ENCODE results near the gene SPTA1. TPM values are rescaled to one million over a fixed set of nuclear protein-coding genes. Genes with fewer than 3 reads are reported as not detected.

Gene SPTA1
- total and polyA plus RNA-seq, 2 of the 4 experiments (the other 2 are of a cell fraction), result not detected

GRCh38 chr1:158644449-158644848, 42.1 kb downstream of the SPTA1 start:
- intact Hi-C loops (cut with micrococcal nuclease), result no loop called here
- Histone ChIP-seq H4K20me1 (ENCODE audit: insufficient read depth, low read length) (no peaks in the 10 kb centered on the region), H3K79me1 (ENCODE audit: low read depth in 1 of 2, low read length in 2 of 2) (no peaks in the 10 kb centered on the region), H3K27me3 (ENCODE audit: control insufficient read depth, insufficient read depth, low read length) (no peaks in the 10 kb centered on the region), H3K4me1 (ENCODE audit: control insufficient read depth, insufficient read depth, low read length) (no peaks in the 10 kb centered on the region), H3K4me2 (ENCODE audit: low read depth, low read length) (no peak overlapping the region), H3K4ac (ENCODE audit: low read depth, low read length) (no peak overlapping the region), H4K91ac (ENCODE audit: insufficient read depth, low read depth, low read length) (no peak overlapping the region), H4K5ac (ENCODE audit: low read depth, low read length) (no peak overlapping the region), H3K27ac (ENCODE audit: insufficient read depth, low read length) (no peak overlapping the region), H3K36me3 (ENCODE audit: control insufficient read depth, insufficient read depth, low read length) (no peaks in the 10 kb centered on the region), H3K4me3 (ENCODE audit: insufficient read depth, low read depth, low read length) (no peak overlapping the region), H3K14ac (replicated peaks; ENCODE audit: low read depth, low read length) (no peak overlapping the region), H2AK9ac (replicated peaks; ENCODE audit: low read depth, low read length, poor library complexity) (no peak overlapping the region), H3K9me3 (ENCODE audit: control insufficient read depth, insufficient read depth, low read length) (no peaks in the 10 kb centered on the region), H3K56ac (ENCODE audit: extremely low read depth, insufficient read depth, low read length) (no peak overlapping the region), H2BK20ac (ENCODE audit: low read depth, low read length) (no peak overlapping the region), H2AFZ (replicated peaks; ENCODE audit: low read length, poor library complexity) (no peak overlapping the region), H3K18ac (ENCODE audit: low read depth, low read length) (no peak overlapping the region), H2BK5ac (ENCODE audit: low read depth, low read length, poor library complexity, severe bottlenecking) (no peak overlapping the region), H4K8ac (ENCODE audit: low read depth in 2 of 2, low read length in 2 of 2) (no peak overlapping the region), H2BK120ac (ENCODE audit: low read depth, low read length) (no peak overlapping the region), H3K9ac (ENCODE audit: low read depth, low read length) (no peak overlapping the region), H2BK15ac (ENCODE audit: low read depth, low read length) (no peak overlapping the region), H3K9me1 (ENCODE audit: insufficient read depth, low read length) (no peaks in the 10 kb centered on the region), H2AK5ac (ENCODE audit: low read depth, low read length) (no peak overlapping the region), H3K23ac (ENCODE audit: low read depth, low read length) (no peak overlapping the region)
- no peak for DNase-seq
- TF ChIP-seq BHLHE40 (IDR thresholded peaks at IDR 0.05; ENCODE audit: low read depth, low read length), result no peak
- no peak for TF ChIP-seq MXI1 (IDR thresholded peaks at IDR 0.05; ENCODE audit: borderline replicate concordance, low read depth, low read length)
- no peak for TF ChIP-seq MAFK (IDR thresholded peaks at IDR 0.05; ENCODE audit: low read depth, low read length)
- no peak for TF ChIP-seq POLR2A (IDR thresholded peaks at IDR 0.05; ENCODE audit: low read depth, low read length)
- no peak for TF ChIP-seq CHD1 (IDR thresholded peaks at IDR 0.05; ENCODE audit: low read depth, low read length)
- TF ChIP-seq MAZ (IDR thresholded peaks at IDR 0.05; ENCODE audit: borderline replicate concordance, low read depth, low read length), result no peak
- no peak for TF ChIP-seq NFE2L2 (IDR thresholded peaks at IDR 0.05; ENCODE audit: low read depth, low read length)
- TF ChIP-seq ELK1 (IDR thresholded peaks at IDR 0.05; ENCODE audit: borderline replicate concordance, low read depth, low read length), result no peak
- no peak for TF ChIP-seq RCOR1 (IDR thresholded peaks at IDR 0.05; ENCODE audit: insufficient replicate concordance, low read length)
- TF ChIP-seq SMC3 (IDR thresholded peaks at IDR 0.05; ENCODE audit: low read depth, low read length), result no peak
- no TSS peak for BruUV-seq (replicated peaks)
- ChIA-PET CTCF (no interaction called here), POLR2A (ENCODE audit: unreplicated experiment) (no interaction called here)
- no peak for ATAC-seq (ENCODE audit: low read depth)
- no CpG with 5 or more reads among the region's 2 CpGs for WGBS, 2 experiments (ENCODE audit: extremely low coverage in 2 of 2, insufficient read length in 1 of 2)
- in situ Hi-C loops (cut with MboI; ENCODE audit: low sequenced_read_pairs), result no loop called here
- dilution Hi-C loops (cut with HindIII; ENCODE audit: low sequenced_read_pairs, unreplicated experiment), result no loop called here

All from IMR-90 (cell line).